Stimulated activated CD8-positive, alpha-beta memory T cell treated with anti-CD3 and anti-CD28 coated beads, Interleukin-2, amount 100 ng/mL, for 1 hour (primary cell): Measurements from ENCODE around the gene CCDC80.

Source experiments
- DNase-seq, 2 donors: peaks; one replicate each; pipeline ENCODE4 v3.0.0-alpha.2; 2020; ENCODE audit warnings: low read depth in 2 of 2

CCDC80 gene

GRCh38 chr3:112633757-112634156 lies 7.2 kb downstream of the CCDC80 start:
- no peak for DNase-seq

DNA sequence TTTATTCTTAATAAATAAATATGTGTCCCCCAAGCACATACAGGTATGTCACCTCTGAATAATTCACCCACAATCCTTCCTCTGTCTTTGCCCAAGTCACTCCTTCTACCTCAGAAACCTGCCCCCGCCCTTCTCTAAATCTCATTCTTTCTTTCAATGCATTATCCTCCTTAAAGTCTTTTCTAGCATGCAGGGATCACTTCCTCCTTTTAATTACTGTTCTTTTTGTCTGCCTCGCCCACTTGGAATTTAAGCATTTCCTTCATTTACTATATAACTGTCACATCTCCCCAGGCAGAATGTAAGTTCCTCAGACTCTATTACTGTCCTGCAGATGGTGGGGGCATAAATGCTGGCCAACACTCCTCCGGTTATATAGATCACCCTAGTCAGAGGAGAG lies 7.8 kb downstream of the CCDC80 start:
- no peak for DNase-seq

DNA sequence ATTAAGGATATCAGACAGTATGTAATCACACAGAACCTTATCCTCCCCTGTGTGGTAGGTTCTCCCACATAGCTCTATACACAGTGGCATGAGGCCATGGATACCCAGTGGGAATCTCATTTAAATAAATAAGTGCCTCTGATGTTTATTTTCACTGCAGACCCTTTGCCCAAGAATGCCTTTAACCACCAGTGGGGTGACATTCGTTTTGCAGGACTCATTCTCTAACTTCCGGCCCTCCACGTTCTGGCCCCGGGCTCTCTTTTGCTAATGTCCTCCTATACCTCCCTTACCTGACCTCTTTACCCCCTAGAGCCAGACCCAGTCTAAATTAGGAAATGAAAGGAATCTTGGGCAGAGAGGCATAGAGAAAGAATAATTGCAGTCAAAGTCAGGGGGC lies 8.3 kb downstream of the CCDC80 start:
- no peak for DNase-seq

GRCh38 chr3:112631257-112631656 lies 9.7 kb downstream of the CCDC80 start:
- no peak for DNase-seq

- no peak for DNase-seq
These were observed 11.5 kb downstream of the CCDC80 start for GRCh38 chr3:112629425-112629824.

DNA sequence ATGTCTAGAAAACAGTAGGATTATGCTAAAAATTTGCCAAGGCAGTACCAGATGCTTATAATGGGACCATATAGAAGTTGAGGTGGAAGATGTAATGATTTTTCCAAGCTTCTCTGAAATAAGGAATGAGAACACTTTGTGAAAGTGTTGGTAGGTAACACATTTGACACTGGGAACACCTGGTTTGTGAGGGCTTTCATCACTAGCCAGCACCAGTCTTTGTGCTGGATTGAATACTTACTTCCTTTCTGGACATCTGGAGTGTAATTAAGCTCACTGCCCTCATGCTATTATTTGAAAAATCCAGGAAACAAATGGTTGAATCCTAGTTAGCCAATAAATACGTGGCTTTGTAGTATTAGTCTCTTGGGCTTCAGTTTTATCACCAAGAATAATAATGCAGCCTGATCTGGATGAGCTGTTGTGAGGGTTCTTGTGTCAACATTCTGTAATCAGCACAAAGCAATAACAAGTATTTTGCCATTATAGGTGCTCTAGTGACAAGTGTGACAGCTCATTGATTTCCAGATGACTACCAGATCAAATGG lies 12.9 kb downstream of the CCDC80 start:
- DNase-seq: no peak

GRCh38 chr3:112627419-112627818 lies 13.5 kb downstream of the CCDC80 start:
- no peak for DNase-seq

- DNase-seq: no peak
These were observed 17.2 kb downstream of the CCDC80 start for GRCh38 chr3:112623717-112624116.

DNA sequence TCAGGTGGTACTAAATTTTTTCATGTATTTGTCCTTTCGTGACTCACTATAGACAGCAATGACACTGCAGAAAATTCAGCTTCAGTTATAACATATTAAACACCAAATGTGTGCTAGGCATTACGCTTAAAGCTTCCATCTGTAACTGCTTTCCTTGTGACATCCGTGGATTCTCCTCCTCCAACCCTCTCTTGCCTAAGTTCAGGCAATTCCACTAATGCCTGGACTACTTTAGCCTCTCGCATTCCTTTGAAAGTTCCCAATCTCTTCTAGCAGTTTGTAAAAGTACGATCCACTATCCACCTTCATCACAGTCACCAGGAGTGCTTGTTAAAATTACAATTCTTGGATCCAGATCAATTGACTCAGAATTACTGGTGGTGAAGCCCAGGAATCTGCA lies 17.7 kb downstream of the CCDC80 start:
- no peak for DNase-seq

DNA sequence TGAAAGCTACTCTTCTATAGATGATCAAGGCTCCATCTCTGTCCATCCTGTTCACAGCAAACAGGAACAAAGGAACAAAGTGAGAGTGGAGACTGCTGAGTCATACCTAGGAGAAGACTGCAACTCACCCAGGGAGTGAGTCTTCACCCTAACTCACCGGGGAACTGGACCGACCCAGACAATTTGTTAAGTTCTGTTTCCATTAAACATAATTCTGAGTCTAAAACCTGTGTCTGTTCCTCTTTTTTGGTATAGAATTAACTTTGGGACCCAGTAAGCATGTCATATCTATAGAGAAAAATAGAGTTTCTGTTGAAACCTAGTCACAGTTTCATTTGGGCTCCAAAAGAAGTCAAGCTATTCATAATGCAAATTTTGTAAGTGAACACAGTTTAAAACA lies 21.6 kb downstream of the CCDC80 start:
- DNase-seq: no peak

DNA sequence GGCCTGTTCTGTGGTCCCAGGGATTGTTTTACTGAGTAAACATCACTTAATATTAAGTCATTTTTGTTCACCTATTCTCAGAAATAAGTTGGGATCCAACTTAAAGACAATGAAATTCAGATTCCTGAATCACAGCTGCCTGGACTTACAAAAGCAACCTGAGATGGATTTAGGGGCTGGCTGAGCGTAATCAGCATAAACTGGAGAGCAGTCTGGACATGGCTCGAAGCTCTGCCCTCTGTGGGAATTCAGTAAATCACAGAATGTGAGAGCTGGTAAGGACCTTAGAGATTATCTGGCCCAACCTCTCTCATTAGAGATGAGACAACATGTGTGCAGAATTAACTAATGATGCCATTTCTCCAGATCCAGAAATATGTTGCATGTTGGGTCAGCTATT lies 23.7 kb downstream of the CCDC80 start:
- no peak for DNase-seq

- DNase-seq: no peak
These were observed 24.8 kb downstream of the CCDC80 start for GRCh38 chr3:112615989-112616731.

DNA sequence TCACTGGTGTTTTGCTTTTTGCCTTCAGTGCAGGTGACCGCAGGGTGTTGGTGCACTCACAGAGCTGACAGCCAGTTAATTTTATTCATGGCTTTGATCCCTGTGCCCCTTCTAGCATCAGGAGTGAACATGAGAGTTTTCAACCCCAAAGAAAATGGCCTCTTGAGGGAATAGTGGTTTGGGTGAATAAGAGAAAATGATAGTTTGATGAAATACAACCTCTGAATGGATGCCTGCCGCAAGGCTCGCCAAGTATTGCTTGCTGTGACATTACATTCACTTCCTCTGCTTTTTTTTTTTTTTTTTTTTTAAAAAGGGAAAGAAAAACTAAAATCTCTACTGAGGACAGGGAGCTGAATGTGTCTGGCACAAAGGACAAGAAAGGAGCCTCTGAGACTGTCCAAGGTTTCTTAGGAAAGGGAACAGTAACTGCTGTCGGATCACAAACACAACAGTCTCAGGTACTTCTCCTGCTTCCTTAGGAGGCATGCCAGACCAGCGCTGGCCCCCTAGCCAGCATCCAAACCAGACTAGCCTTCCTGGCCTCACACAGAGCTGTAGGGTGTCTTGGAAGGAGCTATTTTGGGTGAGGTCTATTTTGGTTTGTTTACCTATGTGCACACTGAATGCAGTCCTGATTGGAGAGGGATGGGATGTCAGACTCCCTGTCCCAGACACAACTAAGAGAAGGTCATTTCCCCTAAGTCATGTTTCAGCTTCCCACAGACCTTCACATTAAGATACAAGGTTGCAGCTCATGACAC lies 29.0 kb downstream of the CCDC80 start:
- DNase-seq: no peak

- no peak for DNase-seq
These were observed 30.8 kb downstream of the CCDC80 start for GRCh38 chr3:112610121-112610520.

GRCh38 chr3:112607863-112608262 lies 33.1 kb downstream of the CCDC80 start:
- no peak for DNase-seq

DNA sequence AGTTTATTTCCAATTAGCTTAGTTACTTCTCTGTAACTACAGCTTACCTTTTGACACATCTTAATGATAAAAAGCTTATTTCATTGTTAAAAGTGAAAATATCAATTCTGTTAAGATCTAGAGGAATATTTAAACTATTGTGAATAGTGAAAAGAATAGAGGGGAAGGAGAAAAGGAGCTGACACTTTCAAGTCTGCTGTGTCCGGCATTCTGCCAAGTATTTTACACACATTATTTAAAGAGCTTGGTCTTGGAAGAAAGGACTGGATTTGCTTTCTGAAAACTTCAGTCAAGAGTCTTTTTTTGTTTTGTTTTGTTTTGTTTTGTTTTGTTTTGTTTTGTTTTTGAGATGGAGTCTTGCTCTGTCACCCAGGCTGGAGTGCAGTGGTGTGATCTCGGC lies 34.8 kb downstream of the CCDC80 start:
- DNase-seq: no peak

DNA sequence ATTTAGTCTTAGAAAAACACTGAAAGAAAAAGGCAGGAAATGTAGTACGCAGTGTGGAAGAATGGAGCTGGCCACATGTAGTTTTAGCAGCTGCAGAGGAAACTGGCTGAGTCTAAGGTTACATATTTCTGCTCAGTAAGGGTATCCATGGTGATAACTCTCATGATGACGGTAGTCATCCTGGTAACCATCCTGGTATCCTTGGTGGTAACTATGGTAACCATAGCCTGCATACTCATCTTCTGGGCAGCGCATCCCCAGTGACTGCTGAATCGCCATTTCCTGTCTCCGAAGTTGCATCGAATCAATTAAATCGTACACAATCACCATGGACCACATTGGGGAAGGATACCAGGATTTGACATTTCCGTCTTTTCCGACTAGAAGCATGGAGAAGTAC lies 35.7 kb downstream of the CCDC80 start:
- no peak for DNase-seq

GRCh38 chr3:112604536-112604935 lies 36.4 kb downstream of the CCDC80 start:
- DNase-seq: no peak

DNA sequence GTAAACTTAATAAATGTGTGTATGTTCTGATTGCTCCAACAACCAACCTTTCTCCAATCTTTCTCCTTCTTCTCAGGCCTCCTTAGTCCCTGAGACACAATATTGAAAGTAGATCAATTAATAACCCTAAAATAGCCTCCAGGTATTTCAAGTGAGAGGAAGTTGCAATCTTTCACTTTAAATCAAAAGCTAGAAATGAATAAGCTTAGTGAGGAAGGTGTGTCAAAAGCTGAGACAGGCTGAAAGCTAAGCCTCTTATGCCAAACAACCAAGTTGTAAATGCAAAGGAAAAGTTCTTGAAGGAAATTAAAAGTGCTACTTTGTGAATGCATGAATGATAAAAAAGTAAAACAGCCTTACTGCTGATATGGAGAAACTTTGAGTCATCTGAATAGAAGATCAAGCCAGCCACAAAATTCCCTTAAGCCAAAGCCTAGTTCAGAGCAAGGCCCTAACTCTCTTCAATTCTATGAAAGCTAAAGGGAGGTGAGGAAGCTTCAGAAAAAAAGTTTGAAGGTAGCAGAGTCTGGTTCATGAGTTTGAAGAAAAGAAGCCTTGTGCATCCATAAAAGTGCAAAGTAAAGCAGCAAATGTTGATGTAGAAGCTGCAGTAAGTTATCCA lies 38.6 kb downstream of the CCDC80 start:
- no peak for DNase-seq

DNA sequence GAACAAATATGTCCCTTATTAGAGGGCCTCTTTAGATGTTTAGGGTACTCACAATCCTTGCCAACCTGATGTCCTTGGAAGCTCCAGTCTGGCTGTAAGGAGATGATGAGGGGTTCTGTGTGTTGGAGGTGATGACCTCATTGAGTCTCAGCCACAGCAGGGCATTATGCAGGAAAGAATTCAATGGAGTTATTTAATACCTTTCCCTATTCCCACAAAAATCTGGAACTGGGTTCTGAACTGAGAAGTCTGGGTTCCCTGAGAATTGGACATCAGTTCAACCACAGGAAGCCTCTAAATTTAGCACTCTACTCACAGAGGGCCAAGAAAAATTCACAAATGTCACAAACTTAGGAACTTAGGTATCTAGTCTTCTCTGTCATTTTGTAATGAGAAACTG lies 42.2 kb downstream of the CCDC80 start:
- DNase-seq: no peak

DNA sequence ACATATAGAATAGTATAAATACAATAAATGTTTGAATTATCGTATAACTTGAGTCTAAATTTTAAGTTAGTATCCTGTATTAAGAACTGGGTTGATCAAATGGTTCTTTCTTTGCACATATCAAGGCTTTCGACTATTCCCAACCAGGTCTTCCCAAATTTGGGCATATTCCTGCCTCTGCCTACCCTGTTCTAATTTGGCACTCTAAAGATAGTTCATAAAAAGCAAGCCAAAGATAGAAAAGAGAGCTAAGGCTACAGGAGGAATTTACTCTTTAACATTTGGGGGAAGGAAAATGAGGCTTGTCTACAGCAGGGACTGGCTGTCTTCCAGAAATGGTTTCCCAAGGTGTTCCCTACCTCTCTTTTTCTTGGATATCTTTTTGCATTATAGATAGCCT lies 43.0 kb downstream of the CCDC80 start:
- no peak for DNase-seq

GRCh38 chr3:112594856-112595255 lies 46.1 kb downstream of the CCDC80 start:
- no peak for DNase-seq

- no peak for DNase-seq
These were observed 47.7 kb downstream of the CCDC80 start for GRCh38 chr3:112593258-112593657.
